Stimulated activated CD8-positive, alpha-beta memory T cell treated with anti-CD3 and anti-CD28 coated beads, Interleukin-2, amount 100 ng/mL, for 48 hours (primary cell): ENCODE data around the gene BTF3L4.
"Not testable (repeated sequence)": the region's sequence is repeated elsewhere in the genome, so short reads cannot be mapped to it uniquely, and the experiment has no call there.

Source experiments
- DNase-seq, 2 donors: peaks; one replicate each; pipeline ENCODE4 v3.0.0-alpha.2; 2020; ENCODE audit warnings: low read depth in 2 of 2

The BTF3L4 gene

DNA sequence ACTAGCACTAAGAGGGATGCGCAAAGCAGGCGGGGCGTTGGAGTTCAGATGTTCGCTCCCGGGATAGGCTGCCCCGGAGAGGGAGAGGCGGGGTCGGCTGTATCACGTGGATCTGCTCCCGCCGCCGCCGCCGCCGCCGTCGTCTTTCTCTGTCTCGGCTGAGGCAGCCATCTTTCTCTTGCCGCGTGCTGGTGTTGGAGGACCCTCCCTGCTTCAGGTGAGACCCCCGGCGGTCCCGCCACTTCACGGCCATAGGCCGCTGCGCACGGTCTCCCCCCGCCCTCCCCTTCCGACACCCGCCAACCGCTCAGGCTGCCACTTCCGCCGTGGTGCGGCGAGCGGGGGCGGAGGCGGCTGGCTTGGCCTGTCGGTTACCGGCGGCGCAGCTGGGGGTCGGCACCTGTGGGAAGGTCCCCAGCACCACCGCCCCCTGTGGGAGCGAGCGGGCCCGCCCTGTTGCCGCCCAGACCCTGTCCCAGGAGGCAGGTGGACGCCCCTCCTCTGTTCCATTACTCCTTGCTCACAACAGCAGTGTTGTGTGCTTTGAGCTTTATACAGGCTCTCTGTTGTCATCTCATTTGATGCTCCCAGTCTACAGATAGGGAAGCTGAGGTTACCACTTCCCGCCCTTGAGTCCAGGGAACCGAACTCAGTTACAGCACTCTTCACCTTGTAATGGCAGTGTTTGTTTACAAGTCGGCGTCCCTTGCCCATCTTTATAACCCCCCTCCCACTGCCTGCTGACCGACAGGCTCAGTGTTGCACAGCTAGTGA lies at the start of gene BTF3L4:
Gene BTF3L4 (plus strand): TSS at position 133 of the 774 bp plus-strand sequence. CDS start 3,553 bp downstream, outside the sequence.
- peak; percentile 86 to 91 for DNase-seq

DNA sequence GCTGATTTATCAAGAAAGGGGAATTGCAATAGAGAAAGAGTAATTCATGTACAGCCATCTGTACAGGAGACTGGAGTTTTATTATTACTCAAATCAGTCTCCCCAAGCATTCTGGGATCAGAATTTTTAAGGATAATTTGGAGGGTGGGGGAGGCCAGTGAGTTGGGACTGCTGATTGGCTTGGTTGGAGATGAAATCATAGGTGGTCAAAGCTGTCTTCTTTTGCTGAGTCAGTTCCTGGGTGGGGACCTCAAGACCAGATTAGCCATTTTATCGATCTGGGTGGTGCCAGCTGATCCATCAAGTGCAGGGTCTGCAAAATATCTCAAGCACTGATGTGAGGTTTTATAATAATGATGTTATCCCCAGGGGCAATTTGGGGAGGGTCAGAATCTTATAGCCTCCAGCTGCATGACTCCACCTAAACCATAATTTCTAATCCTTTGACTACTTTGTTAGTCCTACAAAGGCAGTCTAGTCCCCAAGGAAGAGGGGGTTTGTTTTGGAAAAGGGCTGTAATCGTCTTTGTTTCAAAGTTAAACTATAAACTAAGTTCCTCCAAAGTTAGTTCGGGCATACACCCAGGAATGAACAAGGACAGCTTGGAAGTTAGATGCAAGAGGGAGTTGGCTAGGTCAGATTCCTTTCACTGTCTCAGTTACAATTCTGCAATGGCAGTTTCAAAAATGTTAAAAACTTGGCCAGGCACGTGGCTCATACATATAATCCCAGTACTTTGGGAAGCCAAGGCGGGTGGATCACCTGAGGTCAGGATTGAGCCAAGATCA lies 48.7 kb upstream of the BTF3L4 start:
- no peak for DNase-seq

DNA sequence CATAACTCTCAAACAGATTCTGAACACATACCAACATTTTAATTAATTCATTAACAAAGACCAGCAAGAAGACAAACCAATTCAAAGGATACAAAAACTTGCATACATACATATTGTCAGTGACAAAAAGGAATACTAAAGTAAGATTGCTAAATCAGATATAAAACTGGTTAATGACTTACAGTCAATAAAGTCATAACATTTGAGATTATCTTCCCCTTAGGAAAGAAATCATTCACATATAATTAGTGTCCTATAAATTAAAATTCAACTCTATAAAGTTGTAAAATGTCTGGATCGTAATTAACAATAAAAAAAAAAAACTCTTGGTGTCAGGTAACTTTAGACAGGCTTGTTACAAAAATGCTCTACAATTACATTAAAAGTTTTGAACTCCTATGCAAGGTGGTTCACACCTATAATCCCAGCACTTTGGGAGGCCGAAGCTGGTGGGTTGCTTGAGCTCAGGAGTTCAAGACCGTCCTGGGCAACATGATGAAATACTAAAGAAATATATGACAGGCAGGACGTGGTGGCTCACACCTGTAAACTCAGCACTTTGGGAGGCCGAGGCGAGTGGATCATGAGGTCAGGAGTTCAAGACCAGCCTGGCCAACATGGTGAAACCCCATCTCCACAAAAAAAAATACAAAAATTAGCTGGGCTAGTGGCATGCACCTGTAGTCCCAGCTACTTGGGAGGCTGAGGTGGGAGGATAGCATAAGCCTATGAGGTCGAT lies 47.9 kb upstream of the BTF3L4 start:
- no peak for DNase-seq

DNA sequence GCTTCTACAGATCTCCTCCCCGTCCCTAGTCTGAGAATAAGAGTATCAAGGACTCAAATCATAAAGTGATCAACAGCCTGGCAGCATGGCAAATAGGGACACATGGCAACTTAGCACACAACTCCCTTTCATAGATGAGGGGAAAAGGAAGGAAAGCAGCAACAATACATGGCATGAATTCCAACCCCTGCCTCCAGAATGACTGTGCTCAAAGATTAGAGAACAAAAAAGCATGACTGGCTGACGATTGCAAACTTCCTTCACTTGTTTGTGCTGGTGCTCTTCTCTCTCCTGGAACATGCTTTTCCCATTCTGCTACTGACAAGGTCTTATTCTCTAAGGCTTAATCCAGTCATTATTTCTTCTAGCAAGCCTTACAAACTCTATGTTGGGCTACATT lies 34.0 kb upstream of the BTF3L4 start:
- no peak for DNase-seq

DNA sequence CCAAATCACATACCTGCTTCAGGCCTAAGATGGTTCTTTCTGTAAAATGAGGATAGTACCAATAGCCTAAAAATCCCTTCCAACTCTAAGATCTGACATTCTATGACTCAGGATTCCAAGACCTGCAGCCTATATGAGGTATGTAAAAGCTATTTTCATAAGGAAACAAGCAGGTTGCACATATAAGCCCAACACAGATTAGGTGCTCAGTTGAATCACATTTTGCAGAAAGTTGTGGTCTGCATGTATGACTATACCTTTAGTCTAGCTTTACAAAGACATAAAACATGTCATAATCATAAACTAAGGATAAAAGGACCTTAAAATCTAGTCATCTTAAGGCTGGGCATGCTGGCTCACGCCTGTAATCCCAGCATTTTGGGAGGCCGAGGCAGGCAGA lies 29.8 kb upstream of the BTF3L4 start:
- no peak for DNase-seq

DNA sequence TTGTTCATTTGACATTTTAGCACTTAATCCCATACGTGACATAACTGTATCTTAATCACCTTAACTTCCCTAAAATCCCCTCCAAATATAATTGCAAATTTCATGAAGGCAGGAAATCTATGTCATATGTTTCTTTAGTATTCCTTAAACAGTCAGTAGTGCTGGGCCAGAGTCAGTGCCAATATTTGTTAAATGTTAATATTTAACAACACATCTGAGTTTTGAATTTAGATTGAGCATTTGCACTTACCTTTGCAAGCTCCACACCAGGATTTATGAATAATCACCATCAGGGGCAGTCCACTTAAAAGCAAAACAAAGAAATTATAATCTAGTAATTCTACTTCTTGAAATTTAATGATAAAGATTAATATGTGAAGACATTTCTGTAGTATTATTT lies 27.8 kb upstream of the BTF3L4 start:
- DNase-seq = no peak

DNA sequence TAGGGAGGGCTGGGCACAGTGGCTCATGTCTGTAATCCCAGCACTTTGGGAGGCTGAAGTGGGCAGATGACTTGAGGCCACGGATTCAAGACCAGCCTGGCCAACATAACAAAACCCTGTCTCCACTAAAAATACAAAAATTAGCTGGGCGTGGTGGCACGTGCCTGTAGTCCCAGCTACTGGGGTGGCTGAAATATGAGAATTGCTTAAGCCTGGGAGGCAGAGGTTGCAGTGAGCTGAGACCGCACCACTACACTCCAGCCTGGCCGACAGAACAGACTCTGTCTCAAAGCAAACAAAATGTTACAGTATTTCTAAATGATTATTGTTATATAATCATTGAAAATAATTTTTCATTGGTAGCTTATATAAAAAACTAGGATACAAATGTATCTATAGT lies 27.3 kb upstream of the BTF3L4 start:
- not testable (repeated sequence) for DNase-seq

DNA sequence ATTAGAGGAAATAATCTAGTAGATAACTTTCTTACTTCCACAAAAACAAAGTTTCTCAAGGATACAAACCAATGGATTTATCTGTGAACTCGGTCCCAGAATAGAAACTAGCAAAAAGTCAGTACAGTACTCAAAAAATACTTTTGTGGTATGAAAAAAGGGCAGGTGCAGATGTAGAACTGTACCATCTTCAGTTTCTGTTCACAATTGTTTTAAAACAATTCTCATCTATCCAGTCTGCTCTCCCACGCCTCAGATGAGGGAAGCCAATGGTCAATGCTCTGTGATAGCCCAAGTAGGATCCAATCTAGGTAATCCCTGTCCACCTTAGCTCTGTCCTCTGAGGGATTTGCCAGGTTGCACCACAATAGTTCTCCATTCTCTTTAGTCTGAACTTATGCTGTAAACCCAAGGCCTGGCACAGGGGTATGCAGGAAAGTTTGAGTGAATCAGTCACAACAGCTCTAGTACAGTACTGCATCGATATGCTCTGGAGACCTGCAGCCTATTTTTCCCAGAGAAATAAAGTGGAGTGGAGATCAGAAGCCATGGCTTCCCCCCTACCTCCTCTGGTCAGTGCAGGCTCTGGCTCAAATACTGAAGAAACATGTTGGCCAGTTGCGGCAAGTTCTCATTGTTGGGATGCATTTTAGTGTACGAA lies 23.8 kb upstream of the BTF3L4 start:
- no peak for DNase-seq

DNA sequence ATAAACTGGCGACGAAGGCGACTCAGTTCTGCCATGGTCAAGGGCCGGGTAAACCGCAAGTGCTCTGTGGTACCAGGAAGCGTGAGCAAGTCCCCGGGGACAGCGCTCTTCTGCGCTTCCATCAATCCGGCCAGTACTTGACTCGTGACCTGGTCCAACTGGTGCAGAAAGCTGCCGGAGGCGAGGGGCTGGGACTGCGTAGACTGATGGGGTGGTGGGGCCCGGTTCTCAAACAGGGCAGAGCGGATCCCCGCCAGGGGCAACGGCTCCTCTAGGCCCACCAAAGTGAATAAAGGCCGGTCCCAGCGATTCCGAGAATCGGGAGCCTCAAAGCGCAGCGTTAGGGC lies 23.3 kb upstream of the BTF3L4 start:
- DNase-seq = peak in 1 of 2 donors; percentile 5

DNA sequence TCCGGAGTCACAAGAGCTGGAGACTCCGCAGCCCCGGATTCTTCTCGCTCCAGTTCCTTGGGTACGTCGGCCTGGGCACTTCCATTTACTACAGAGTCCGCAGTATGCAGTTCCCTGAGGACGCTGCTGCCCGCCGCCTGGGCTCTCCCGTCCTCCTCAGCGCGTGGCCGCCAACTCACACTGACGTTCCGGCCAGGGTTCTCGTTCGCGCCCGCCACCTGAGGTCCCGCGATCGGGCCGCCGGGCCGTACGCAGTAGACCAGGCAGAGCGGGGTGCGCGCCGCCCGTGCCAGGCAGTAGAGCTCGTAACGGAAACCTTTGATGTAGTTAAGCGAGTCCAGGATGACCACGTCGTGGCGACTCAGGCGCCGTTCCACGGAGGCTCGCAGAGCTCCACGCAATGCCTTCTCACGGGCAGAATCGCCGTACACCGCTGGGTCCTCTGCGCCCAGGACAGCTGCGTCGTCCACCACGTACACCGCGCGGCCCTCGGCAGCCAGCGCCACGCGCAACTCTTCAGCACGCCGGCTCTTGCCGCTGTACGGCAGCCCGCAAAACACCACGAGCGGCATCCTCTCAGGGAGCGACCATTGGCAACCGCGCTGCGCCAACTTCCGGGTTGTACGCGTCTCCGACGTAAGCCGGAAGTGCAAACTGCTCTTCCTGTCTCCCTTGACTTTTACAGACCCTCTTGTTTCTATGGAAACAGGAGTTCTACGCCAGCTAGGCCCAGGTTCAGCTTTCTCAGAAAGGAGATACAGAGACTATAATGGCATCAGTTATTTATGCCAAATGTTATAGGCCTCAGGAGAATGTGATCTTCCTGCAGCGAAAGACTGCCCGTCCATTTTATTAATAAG lies 22.7 kb upstream of the BTF3L4 start, which contains the start of gene KTI12:
Gene KTI12 (minus strand): TSS at position 621 of the 860 bp plus-strand sequence. CDS start 49 bp downstream, at position 572.
- DNase-seq = peak; percentile 77 to 82

DNA sequence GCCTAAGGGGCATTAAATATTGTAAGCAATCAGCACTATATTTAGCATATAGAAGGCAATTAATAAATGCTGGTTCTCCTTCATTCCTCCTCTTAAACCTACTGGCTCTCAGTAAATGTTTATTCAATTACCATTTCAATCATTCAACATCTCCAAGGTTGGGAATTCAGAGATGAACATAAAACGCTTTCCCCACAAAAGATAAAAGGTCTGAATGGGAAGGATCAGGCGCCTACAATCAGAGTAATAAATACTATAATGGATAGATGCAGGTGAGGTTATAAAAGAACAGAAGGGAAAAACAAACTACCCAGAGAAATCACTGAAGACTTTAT lies 22.1 kb upstream of the BTF3L4 start:
- DNase-seq = no peak

DNA sequence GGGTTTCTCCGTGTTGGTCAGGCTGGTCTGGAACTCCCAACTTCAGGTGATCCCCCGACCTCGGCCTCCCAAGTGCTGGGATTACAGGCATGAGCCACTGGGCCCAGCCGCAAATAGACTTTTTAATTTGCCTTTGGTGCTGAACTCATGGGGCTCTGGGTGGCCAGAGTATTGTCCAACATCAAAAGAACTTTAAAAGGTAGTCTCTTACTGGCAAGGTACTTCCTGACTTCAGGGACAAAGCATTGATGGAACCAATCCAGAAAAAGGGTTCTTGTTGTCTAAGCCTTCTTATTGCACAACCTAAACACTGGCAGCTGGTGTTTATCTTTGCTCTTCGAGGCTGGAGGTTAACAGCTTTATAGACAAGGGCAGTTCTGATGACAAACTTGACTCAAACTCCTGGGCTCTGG lies 18.7 kb upstream of the BTF3L4 start:
- no peak for DNase-seq

DNA sequence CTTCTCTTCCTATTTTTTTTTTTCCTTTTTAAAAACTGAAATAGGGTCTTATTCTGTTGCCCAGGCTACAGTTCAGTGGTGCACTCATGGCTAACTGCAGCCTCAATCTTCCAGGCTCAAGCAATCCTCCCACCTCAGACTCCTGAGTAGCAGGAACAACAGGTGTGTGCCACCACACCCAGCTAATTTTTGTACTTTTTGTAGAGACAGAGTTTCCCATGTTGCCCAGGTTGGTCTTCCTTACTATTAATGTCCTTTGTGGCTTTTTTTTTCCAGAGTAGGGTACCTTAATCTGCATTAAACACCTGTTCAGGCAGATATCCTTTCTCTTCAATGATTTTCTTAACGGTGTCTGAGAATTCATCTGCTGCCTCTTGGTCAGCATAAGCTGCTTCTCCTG lies 18.2 kb upstream of the BTF3L4 start:
- no peak for DNase-seq

DNA sequence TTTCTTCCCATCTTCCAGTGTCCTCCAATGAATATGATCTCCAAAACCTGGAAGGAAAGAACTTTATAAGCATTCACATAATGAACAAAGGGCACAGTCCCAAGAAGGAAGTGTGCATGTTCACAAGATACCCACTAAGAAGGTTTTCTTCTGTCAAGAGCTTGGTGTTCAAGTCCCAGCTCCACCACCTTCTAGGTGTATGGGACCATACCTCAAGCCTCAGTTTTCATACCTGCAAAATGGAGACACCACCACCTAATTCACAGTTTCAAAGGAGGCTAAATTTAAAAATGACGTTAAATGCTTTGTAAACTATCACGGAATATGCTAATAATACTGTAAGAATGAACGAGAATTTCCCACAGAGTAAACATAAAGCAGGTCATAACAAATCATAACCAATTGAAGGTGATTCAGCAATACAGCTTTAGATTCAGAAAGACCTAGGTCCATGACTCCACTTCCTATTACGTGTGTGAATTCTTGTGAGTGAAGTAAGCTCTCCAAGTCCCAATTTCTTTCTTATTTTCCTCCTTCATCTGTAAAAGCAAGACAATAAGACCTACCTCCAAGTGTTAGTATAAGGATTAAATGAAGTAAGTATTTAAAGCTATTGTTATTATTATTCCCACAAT lies 14.4 kb upstream of the BTF3L4 start:
- no peak for DNase-seq

DNA sequence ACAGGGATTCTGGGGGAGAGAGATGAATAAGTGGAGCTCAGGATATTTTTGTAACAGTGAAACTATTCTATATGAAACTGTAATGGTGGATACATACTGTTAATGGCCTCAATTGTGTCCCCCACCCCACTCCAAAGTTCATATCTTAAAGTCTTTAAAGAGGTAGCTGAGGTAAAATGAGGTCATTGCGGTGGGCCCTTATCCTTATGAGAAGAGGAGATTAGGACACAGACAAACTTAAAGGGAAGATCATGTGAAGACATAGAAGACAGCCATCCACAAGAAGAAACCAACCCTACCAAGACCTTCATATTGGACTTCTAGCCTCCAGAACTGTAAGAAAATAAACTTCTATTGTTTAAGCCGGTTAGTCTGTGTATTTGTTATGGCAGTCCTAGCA lies 10.9 kb upstream of the BTF3L4 start:
- no peak for DNase-seq

DNA sequence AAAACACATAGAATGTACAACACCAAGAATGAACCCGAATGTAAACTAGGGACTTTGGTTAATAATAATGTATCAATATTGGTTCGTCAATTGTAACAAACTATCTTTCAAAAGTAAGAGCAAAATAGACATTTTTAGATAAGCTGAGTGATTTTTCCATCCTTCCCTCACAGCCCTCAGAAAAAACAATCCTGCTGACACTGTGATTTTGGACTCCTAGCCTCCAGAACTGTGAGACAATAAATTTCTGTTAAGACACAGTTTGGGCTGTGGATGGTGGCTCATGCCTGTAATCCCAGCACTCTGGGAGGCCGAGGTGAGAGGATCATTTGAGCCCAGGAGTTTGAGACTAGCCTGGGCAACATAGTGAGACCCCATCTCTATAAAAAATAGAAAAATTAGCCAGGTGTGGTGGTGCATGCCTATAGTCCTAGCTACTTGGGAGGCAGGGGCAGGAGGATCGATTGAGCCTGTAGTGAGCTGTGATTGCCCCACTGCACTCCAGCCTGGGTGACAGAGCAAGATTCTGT lies 10.4 kb upstream of the BTF3L4 start:
- DNase-seq = not testable (repeated sequence)

DNA sequence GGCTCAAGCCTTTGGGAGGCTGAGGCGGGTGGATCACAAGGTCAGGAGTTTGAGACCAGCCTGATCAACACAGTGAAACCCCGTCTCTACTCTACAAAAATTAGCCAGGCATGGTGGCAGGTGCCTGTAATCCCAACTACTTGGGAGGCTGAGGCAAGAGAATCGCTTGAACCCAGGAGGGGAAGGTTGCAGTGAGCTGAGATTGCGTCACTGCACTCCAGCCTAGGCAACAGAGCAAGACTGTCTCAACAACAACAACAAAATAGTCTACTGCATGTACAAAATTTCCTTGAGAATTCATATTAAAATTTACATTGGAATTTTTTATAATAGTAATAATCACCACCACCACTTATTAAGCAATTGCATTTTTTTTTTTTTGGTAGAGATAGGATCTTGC lies 6.8 kb upstream of the BTF3L4 start:
- DNase-seq = not testable (repeated sequence)

DNA sequence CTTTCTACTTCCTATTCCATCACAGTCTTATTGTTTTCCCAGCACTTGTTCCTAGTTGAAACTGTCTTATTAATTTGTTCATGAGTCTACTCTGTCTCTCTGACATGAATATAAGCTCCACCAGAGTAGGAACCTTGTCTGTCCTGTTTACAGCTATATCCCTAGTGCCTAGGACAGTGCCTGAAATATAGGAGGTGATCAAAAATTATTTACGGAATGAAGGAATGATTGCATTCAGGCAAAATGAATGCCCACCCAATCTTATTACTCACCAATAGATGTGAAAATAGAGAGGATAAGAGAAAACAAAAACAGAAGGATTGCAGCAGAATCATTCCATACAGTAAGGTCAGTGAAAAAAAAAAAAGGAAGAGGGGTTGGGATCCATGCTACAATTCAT lies 2.2 kb upstream of the BTF3L4 start:
- DNase-seq = no peak

DNA sequence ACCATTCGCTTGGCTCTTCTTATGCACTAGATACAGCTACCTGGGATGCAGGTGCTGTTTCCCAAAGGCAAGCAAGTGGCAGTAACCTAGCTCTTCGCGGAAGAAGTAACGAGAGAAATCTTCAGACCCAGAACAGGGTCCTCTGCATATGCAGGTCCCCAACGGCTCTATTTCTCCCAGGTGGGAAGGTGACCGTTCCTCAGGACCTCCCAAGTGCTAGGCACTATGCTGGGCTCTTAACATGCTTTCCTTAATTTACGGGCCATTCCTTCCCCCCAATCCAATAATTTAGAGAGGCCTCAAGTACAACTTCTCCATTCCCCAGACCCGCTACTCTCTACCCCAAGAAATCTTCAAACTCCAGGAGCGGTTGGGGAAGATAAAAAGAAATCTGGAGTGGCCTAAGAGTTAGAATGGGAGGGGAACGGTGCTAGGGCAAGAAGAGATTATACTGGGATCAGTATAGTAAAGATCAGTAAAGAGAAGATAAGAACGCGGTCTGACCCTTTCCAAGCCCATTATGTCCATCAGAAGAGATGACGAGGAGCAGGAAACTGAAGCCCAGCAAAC lies 1.5 kb upstream of the BTF3L4 start:
- no peak for DNase-seq
